ENCODE data around the gene THAP2. TPM values are rescaled to one million over a fixed set of nuclear protein-coding genes. Genes with fewer than 3 reads are reported as not detected.

The THAP2 gene
- 3.3 to 5.8 TPM (median 4.5 TPM) in 5 replicates for total RNA-seq (2022; extraction: Qiagen RNA extraction; ENCODE audit: low read depth)

GRCh38 chr12:71663561-71664410 lies at the start of gene THAP2, which contains the start of gene ZFC3H1:
Gene THAP2, plus strand, starts transcription at chr12:71664301. Its CDS starts 209 bp downstream, at chr12:71664510.
Gene ZFC3H1, minus strand, starts transcription at chr12:71663848. Its CDS starts 238 bp downstream, at chr12:71663610.

DNA sequence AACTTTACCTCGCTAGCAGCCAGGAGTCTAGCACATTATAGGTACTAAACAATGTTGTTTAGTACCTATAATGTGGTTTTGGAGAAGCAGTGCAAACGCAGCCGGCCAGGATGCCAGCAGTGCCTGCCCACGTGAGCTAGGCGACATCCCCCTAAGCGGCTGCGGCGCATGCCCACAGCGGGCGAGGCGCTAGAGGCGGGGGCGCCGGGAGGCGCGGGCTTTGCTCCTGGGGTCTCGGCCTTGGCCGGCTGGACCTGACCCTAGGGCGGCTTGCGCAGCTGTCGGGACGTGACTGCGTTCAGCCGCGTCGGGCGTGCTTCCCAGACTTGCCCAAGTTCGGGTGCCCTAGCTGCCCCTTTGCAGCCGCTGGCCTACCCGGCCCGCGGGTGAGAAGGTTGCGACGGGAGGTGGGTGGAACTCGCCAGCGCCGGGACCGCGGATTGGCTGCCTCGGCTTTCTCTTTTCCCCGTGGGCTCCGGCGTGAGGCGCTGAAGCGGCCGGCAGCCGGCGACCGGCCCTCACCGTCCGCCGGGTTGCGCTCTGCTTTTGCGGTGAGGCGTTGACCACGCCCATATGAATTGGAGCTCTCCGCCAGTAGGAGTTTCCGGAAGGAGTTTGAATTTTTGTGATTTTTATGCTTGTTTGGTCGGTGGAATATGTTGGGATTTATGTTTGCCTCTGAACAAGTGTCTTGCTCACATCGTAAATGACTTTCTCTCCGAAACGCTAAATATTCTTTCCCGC lies 22.0 kb downstream of the THAP2 start, which contains the start of gene TMEM19:
Gene TMEM19, plus strand, starts transcription at position 169 of the 744 bp plus-strand sequence. CDS start 599 bp downstream, outside the sequence.

Other genes starting within 250 kb of the THAP2 start
- gene LGR5, start 224.5 kb upstream of the THAP2 start, total RNA-seq (2022; extraction: Qiagen RNA extraction; ENCODE audit: low read depth) = not detected in 5 replicates
- 12.1 to 17.2 TPM (median 15.9 TPM) in 5 replicates for gene ZFC3H1, start 453 bp upstream of the THAP2 start, total RNA-seq (2022; extraction: Qiagen RNA extraction; ENCODE audit: low read depth)
- 26.3 to 32.5 TPM (median 30.9 TPM) in 5 replicates for gene TMEM19, start 21.8 kb downstream of the THAP2 start, total RNA-seq (2022; extraction: Qiagen RNA extraction; ENCODE audit: low read depth)
- gene RAB21, start 90.6 kb downstream of the THAP2 start, total RNA-seq (2022; extraction: Qiagen RNA extraction; ENCODE audit: low read depth) = 33.9 to 50.6 TPM (median 41.8 TPM) in 5 replicates
- 21.1 to 24.3 TPM (median 23.9 TPM) in 5 replicates for gene TBC1D15, start 175.5 kb downstream of the THAP2 start, total RNA-seq (2022; extraction: Qiagen RNA extraction; ENCODE audit: low read depth)

All from A549 treated with GW870086 at 1 μM for 4 hours (cell line).